GM20000 (cell line): ENCODE results near the gene KERA.
A peak's percentile ranks its signal among the peaks of the same experiment; 100 is the strongest.

ENCODE experiments used
- DNase-seq: peaks from one replicate; pipeline ENCODE4 v3.0.0; 2012; ENCODE audit warnings: low spot score
- TF ChIP-seq, protein P1 (sequence below): IDR thresholded peaks from 2 replicates; pipeline ENCODE4 v1.5.1; 2012; ENCODE audit warnings: mild to moderate bottlenecking, control low read depth; ENCODE audit errors: extremely low read depth, missing control alignments

KERA gene

DNA sequence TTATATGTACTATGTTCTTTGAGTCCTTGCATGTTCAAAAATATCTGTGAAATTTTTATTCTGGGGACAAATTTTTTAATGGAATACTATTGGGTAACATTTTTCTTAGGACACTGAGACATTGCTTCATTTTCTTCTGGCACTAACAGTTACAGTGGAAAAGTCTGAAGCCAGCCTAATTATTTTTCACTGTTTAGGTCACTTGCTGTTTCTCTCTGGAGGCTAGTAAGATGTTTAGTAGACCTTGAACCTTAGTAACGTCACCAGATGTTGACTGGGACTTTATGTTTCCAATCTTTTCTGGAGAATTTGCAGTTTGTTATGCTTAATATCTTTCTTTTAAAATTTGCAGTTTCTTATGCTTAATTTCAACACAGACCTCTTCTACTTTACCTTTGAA lies 40.8 kb downstream of the KERA start:
- TF ChIP-seq, protein P1, sequence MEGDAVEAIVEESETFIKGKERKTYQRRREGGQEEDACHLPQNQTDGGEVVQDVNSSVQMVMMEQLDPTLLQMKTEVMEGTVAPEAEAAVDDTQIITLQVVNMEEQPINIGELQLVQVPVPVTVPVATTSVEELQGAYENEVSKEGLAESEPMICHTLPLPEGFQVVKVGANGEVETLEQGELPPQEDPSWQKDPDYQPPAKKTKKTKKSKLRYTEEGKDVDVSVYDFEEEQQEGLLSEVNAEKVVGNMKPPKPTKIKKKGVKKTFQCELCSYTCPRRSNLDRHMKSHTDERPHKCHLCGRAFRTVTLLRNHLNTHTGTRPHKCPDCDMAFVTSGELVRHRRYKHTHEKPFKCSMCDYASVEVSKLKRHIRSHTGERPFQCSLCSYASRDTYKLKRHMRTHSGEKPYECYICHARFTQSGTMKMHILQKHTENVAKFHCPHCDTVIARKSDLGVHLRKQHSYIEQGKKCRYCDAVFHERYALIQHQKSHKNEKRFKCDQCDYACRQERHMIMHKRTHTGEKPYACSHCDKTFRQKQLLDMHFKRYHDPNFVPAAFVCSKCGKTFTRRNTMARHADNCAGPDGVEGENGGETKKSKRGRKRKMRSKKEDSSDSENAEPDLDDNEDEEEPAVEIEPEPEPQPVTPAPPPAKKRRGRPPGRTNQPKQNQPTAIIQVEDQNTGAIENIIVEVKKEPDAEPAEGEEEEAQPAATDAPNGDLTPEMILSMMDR = no peak
- no peak for DNase-seq

- DNase-seq = peak; percentile 10
- TF ChIP-seq, protein P1 = no peak
These were observed 48.4 kb downstream of the KERA start for GRCh38 chr12:91009319-91009950.

DNA sequence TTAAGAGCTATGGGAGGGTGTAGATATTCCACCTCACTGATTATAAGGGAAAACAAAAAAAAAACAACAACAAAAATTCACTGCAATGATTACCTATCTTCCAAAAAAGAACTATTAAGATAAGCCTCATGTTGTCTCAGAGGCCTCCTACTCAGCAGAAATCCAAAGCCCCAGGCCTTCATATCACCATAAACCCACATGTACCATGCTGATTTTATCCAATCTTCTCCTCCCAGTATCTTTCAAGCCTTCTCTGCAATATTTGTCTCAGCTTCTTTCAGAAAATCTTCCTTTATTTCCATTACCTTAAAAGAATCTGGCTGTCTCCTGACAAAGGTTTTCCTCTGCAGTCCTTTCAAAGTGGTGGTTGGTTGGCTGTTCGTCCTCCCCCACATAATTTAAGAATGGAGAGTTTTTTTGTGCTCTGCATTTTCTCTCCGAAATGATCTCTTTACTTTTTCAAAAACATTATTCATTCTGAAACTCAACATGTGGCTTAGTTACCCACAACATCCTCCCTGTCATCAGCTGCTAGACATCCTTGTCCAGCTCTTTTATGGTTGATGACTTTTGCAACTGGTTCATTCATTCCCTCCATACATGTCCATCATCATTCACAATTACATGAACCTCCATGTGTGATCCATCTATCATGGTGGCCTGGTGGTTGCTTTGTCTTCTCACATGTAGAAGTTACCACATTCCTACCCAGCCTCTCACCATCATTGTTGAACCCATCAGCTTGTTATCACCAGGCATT lies 50.1 kb downstream of the KERA start:
- TF ChIP-seq, protein P1 = no peak
- DNase-seq = peak; percentile 26

DNA sequence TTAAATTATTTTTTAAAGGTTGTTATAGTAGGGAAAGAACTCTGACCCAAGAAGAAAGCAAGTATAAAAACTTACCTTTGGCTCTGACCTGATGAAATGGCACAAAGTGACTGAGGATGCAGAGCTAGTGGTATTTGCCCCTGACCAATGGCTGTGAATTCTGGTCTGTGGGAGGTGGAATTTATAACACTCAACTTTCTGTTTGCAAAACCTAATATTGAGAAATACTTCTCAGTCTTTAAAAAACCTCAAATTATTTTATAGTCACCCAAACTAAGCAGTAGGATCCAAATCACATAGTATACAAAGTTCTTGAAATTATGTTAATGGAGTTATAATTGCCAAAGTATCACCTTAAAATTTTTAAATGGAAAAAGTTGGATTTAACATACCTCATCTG lies 53.0 kb downstream of the KERA start, which contains the start of gene EPYC:
EPYC (minus strand) TSS at position 101 of the 400 bp plus-strand sequence. CDS start 2,407 bp downstream, outside the sequence.
- TF ChIP-seq, protein P1 = no peak
- no peak for DNase-seq

GRCh38 chr12:91003737-91004136 lies 54.1 kb downstream of the KERA start:
- TF ChIP-seq, protein P1 = no peak
- DNase-seq = no peak

DNA sequence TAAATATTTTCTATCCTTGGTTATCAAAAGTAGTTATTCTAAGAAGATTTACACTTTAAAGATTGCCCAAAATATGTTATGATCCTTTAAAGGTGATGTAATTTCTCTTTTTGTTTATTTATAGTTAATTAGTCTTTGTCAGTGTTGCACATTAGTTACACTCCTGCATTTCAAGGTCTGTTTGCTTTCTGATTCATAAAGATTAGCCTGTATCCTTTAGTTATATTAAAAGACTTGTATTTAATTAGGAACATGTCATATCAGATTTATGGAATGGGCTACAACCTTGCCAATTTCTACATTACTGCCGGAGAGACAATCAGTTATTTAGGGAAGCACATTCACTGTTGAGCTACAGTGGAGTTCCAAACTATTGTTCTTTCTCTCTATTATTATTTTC lies 56.5 kb downstream of the KERA start:
- TF ChIP-seq, protein P1 = no peak
- DNase-seq = no peak
